Activated CD8-positive, alpha-beta memory T cell treated with anti-CD3 and anti-CD28 coated beads for 48 hours (primary cell): Measurements from ENCODE around the gene CELA2A.
A peak's percentile ranks its signal among the peaks of the same experiment; 100 is the strongest.

Experiments
- DNase-seq, 3 experiments: peaks; one replicate each; pipeline ENCODE4 v3.0.0-alpha.2; 2020; ENCODE audit warnings: low read depth in 2 of 3, low spot score in 2 of 3

CELA2A gene

DNA sequence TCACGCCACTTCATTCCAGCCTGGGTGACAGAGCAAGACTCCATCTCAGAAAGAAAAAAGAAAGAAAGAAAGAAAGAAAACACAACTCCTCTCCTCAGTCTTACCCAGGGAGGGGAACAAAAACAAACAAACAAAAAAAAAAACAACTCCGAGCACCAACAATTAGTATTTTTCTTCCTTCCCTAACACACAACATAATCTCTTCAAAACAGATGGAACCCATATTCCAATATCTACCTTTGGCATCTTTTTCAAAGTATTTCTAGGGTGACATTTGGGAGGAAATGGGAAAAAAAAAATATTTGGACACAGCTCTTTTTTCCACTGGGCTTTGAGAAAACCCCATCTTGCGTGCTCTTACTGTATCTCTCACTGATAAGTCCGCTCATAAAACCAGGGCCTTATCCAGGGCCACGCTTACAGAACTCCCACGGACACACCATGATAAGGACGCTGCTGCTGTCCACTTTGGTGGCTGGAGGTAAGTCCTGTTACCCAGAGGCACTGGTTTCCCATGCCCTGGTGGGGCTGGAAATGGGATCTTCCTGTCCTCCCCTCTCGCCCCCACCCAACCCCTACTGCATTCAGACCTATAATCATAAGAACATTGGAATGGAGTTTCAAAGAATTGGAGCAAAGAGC, at the start of gene CELA2A:
Gene CELA2A, plus strand, starts transcription at position 420 of the 642 bp plus-strand sequence. Its CDS starts 22 bp downstream, at position 442.
- no peak for DNase-seq

DNA sequence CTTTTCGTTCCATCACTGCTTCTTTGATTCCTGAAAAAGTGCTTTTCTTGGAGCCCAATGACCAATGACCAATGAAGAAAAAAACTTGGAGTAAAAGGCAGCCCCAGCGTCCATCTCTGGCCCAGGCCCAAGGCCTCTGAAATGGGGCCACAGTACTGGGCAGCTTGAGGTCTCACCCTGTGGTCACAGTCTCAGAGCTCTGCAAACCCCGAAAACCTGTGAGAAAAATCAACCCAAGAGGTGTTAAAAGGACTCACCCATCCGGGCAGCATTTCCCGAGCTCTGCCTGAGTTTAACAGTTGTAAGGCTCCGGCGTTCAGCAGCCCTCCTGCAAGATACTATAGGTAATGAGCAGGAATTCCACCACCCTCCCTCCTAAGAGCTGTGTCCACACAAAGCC, 49.0 kb upstream of the CELA2A start:
- DNase-seq: no peak

DNA sequence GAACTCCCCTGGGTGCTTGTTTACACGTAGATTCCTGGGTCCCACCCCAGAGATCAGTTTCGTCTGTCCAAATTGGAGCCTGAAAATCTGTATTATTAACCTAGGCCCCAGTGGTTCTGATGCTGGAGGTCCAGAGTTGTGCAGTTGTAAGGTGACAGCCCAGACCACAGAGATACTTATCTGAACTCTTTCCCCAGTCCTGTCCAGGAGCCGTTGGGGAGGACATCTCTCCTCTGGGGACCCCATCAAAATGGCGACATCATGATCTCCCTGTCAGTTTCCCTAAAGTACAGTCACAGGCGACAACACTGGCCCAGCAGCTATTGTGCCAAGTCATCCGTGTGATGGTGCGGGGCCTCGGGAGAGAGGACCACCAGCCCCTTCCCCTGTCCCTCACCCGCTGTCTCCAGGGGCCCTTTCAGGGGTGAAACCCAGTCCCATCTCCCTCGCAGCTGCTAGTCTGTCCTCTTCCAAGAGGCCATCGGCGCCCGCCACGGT, 47.6 kb upstream of the CELA2A start:
- no peak for DNase-seq

DNA sequence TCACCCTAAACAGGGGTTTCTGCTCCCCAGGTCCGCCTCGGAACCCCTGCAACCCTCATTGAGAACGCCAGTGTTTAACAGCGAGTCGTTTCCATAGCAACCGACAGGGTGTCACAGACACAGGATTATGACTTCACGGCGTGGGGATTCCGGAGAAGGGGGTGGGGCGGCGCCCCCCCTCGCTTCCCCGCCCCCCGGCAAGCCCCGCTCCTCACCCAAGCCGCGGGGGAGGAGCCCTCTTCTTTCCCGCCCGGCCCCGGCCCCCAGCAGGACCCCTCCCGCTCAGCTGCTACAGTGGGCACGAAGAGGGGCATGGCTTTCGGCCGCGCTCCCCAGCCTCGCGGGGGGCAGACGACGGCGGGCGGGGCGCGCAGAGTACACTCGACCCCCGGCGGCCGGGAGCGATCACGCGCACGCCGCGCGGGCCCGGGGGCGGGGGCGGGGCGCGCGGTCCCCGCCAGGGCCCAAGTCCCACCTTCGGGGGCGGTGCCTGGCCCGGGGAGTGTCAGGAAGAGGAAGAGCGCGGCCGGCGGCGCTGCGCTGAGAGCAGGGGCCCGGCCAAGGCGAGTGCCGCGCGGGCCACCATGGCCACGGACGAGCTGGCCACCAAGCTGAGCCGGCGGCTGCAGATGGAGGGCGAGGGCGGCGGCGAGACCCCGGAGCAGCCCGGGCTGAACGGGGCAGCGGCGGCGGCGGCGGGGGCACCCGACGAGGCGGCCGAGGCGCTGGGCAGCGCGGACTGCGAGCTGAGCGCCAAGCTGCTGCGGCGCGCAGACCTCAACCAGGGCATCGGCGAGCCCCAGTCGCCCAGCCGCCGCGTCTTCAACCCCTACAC, 46.9 kb upstream of the CELA2A start, which contains the start of gene EFHD2:
Gene EFHD2, plus strand, starts transcription at position 501 of the 835 bp plus-strand sequence. Its CDS starts 84 bp downstream, at position 585.
- DNase-seq: peak; percentile 50 to 70 (median 63)

DNA sequence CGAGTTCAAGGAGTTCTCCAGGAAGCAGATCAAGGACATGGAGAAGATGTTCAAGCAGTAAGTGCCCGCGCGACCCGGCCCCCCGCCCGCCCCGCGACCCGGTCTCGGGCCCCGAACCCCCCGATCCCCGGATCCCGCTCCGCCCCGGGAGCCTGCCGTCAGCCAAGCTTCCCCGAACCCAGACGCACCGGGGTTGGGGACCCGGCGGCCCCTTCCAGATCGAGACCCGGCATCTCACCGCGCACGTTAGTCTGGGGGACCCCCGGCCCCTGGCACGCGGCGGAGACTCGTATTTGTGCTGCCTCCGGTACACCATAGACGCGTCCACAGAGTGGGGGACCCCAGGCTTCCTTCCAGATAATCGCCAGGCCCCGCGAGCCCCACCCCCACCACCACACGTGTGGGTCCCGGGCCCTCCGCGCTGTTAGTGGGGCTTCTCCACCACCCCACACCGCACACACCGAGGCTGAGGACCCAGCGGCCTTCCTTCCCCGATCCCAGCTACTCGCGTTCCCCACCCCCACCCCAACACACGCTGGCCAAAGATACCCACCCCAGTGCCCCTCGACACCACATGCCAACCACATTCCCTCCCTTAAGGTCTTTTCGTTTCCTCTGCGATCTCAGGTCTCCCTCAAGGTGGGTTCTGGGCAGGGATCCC, 46.2 kb upstream of the CELA2A start:
- DNase-seq: no peak

DNA sequence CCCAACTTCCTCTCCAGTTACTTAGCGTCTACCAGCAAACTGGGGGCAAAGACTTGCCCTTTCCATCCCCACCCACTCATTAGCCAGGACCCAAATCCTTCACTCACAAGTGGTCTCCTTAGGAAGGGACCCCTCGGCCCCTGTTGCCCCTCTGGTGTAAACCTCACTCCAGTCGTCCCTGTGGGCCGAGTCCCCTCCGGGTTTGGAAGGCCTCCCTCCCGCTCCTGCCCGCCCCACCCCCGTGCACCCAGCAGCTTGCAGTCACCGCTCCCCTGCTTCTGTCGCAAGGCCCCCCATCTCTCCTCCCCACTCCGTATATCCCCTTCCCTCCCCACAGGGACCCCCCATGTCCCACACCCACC, 45.7 kb upstream of the CELA2A start:
- DNase-seq: no peak

DNA sequence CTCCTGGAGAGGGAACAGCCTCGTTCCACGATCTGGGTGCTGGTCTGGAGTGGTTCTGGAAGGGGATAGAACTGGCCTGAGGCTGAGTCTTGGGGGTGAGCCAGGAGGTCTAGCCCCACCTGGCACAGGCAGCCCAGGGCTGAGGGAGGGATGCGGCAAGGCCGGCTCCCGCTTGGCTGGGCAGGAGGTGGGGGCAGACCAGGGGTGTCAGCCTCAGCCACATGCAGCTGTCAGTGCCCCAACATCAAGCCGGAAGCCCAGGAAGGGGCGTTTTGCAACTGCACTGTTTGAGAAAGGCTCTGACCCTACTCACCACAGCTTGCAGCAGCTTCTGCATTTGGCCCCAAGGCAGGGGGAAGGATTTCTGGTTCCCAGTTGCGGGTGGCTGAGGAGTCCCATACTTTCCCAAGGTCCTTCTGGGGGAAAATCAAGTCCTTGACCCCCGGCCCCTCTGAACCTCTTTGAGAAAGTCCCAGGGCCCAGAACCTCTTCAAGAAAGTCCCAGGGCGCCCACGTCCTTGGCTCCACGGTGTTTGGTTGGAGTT, 44.9 kb upstream of the CELA2A start:
- no peak for DNase-seq

DNA sequence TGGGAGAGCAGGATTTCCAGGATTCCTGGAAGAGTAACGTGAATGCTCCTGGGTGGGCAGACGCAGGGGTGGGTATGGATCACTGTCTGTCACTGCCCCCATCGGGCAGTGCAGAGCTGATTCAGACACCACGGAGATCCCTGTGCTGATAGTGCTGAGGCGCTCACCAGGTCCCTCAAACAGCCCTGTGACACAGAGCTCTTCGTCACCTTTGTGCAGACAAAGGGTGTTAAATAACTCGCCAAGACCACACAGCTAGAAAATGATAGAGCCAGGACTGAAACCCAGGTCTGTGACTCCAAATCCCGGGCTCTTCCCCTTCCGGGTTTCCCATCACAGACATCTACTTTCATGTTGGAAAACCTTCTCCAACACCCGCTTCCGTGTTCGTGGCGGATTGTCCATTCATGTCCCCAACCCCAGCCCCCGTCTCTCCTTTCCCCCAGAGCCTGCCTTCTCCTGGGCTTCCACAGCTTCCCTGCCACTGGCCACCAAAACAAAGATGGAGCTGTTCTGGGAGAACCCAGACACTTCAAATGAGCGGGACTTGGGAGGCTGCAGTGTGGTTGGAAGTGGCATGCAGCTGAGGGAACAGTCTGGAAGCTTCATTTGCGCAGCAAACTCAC, 44.2 kb upstream of the CELA2A start:
- no peak for DNase-seq

DNA sequence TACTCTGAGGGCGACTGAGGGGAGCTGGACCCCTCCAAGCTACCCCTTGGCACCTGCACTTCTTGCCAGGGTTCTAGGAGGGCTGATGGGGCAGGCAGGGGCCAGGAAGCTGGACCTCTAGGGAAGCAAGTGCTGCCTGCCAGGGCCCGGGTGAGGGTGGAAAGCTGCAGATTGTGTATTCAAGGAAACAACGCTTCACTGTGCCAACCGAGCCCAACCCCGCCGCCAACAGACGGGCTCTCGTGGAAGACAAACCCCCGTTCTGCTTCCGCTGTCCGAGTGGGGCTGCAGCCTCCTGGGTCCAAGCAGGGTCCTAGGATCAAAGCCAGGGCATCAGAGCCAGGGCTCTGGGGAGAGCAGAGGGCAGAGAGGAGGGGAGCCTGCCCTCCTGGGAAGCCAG, 43.7 kb upstream of the CELA2A start:
- no peak for DNase-seq

DNA sequence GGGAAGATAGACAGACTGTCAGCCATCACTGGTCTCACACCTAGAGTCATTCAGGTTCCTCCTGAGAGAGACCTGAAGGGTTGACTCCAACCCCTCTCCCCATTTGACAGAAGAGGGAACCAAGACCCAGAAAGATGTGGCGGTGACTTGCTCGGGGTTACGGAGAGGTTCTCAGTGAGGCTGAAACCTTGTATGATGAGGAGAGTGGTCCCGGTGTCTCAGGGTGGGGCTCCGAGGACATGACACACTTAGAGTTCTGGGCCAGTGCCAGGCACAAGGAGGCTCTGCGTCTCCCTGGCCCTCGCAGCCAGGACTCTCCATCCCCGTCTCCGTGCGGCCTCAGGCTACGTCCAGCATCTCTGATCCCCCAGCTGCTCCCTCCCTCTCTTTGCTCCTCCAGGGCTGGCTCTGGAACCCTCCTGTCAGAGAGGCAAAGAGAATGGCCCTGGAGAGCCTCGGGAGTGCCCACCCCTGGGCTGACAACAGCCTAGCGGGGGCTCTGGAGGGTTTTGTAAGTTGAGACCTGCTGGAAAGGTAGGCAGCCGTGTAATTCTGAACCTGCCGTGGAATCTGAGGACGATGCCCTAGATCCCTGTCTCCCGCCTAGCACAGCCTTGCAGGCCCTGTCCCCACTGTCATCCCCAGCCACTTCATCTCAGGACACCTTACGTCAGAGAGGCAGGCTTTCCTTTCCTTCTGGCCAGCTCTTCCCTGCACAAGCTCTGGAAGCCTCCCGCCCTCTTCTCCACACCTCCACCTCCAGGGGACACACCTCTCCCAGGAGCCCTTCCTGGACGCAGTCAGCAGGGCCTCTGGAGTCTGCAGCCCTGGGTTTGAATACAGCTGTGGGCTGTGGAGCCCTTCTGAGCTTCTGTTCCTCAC, 42.7 kb upstream of the CELA2A start:
- DNase-seq: no peak

DNA sequence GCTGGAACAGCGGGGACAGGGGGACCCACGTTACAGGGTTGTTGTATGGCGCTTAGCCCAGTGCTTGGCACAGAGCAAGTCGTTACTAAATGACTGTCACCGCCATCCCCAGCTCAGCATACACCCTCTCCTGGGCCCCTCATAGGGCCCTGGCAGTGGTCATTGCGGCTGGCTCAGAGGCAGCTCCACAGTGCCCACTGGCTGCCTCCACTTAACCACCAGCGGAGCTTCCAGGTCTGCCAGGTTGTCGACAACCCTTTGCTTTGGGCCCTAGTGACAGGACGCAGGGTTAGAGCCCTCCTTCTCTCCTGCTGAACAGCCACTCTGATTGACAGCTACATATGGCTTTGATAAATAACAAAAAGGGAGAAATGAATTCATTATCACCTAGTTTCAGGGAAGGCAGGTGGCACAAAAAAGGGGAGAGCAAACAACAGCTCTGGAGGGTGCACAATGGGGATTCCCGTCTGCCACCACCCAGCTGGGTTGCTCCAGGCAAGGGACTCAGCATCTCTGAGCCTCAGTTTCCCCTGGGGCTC, 42.0 kb upstream of the CELA2A start:
- no peak for DNase-seq

DNA sequence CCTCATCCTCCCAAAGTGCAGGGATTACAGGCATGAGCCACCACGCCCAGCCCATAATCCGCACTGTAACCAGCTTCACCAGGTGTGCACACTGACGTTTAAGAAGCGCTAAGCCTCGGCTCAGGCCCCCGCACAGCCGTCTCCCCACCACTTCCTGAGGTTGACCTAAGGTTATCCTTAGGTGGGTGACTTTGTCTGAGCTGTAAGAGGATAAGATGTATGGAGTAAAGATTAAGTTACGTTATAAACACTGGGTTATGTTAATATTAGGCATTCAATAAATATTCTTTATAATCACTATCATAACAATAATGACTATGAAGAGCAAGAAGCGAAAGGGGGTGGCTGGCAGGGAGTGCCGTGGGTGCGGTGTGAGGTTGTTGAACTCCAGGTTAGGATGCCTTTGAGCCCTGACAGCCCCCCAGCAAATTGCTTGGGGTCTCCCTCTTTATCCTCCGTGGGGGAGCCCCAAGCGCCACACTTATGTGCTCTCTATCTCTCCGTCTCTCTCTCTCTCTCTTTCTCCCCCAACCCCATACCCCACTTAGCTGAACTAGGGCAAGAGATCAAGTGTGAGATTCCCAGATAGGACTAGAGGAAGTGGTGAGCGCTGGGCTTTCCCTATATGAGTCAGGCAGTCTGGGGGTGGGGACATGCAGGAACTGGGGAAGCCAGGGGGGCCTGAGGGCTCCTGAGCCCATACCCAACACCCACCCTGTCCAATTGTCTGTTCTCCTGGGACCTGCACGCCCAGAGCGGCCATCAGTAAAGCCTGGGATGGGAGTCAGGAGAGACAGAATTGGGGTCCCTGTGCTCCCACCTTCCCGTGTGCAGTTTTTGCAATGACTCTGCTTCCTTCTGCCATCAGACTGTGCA, 39.2 kb upstream of the CELA2A start:
- DNase-seq: peak in 1 of 3 experiments; percentile 34

DNA sequence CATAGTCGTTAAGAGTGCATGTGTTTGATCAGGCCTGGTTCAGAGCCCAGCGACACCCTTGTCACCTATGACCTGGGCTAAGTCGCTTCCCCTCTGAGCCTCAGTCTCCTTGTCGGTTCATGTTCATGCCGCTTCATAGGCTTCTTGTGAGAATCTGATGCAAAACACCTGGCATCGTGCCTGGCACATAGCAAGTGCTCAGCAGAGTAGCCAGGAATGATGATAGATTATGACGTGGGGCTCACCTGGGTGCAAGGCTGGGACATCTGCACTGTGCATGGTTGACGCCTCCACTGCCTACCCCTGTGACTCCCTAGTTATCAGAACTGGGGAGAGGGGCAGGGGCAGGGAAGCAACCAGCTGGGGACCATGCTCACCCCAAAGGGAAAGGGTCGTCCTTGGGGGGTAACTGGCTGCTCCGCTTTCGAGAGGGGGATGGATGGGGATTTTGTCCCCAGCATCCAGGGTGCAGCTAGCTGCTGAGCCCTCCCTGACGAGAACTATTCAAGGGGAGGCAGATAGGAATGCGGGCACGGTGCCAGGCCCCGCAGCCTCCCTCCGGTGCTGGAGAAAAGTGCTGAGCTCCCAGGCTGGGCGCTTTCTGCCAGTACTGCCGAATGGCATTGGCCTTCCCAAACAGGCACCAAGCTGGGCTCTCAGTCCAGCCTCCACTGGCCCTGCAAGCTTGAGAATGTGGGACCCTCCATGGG, 37.6 kb upstream of the CELA2A start:
- no peak for DNase-seq

DNA sequence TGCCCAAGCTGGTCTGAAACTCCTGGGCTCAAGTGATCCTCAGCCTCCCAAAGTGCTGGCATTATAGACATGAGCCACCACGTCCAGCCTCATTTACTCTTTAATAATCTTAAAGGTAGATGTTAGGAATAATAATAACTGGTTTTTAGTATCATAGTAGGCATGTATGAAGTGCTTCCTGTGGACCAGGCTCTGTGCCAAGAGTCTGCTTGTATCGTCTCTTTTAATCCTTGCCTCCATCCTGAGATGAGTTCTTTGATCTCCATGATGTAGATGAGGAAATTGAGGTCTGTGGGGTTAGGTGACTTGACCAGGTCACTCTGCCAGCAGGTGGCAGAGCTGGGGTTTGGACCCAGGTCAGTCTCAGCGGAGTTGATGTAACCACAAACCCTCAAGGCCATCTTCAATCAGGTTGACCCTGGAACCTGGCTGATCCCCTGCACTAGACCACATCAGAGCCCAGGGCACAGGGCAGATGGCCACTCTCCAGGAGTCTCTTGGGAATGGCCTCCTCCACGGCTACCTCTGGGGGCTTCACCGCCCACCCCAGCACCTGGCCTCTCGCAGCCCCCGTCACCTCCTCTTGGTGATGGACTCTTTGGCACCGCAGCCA, 35.6 kb upstream of the CELA2A start:
- DNase-seq: no peak

DNA sequence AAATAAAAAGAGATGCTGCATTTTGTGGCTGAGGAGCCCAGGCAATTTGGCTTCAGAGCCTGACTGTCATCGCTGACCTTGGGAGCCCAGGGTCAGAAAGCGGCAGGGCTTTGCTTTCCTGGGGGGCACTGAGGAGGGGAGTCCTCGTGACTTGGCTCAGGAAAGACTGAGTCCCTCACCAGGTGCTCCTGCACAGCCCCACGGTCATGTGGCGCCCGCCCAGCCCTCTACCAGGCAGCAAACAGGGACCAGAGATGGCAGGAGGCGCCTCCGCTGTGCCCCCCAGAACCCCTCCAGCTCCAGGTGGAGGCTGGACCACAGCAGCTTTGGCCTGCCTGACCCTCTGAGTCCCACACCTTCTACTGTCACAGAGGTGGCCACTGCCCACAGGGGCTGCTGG, 33.7 kb upstream of the CELA2A start:
- DNase-seq: no peak

DNA sequence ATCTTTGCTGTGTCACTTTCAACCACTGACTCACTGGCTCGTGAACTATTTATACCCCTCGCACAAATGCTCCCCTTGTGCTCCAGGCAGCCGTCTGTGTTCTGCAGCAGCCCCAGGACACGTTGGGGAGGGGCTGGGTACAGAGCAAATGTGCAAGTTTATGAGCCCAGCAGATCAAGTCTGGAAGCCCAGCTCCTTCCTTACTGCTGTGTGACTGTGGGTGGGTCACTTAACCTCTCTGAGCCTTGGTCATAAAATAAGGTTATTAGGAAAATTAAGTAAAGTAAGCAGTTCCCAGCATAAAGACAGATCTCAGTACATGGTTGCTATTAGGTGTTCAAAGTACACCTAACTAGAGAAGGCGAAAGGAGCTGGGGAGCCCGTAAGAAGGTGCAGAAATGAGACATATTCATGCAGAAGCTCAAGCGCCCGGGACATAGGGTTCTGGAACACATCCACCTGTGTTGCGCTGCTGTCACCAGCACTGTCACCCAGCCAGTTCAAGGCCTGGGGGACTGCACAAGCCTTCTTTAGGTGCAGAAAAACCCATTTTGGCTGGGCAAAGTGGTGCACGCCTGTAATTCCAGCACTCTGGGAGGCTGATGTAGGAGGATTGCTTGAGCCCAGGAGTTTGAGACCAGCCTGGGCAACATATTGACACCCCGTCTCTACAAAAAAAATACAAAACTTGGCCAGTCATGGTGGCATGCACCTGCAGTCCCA, 33.0 kb upstream of the CELA2A start:
- no peak for DNase-seq

DNA sequence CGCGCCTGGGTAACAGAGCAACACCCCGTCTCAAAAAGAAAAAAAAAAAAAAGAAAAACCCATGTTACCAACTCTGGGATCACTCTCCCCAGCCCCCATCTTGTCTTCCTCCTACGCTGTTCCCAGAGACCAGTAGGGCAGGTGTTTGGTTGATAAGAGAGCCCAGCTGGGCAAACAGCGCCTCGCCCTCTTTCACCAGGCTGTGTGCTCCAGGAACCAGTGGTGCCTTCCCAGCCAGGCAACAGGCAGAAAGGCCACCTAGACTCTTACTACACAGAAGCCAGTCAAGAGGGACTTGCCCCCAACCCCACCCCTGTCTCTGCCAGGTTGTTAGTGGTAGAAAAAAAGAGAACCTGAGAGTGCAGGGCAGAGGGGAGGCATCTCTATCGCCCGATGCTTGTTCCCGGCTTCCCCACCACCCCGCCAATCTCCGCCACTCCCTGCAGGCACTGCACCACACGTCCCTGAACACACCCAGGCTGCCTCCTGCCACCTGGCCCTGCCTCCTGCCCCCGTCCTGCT, 32.3 kb upstream of the CELA2A start:
- no peak for DNase-seq
